Activated CD8-positive, alpha-beta memory T cell treated with anti-CD3 and anti-CD28 coated beads for 24 hours (primary cell): ENCODE results near the gene TMEM236.

ENCODE experiments used
- DNase-seq: peaks from one replicate; pipeline ENCODE4 v3.0.0-alpha.2; 2020

Gene TMEM236

GRCh38 chr10:17743437-17743836 is 8.6 kb upstream of the TMEM236 start:
- no peak for DNase-seq

DNA sequence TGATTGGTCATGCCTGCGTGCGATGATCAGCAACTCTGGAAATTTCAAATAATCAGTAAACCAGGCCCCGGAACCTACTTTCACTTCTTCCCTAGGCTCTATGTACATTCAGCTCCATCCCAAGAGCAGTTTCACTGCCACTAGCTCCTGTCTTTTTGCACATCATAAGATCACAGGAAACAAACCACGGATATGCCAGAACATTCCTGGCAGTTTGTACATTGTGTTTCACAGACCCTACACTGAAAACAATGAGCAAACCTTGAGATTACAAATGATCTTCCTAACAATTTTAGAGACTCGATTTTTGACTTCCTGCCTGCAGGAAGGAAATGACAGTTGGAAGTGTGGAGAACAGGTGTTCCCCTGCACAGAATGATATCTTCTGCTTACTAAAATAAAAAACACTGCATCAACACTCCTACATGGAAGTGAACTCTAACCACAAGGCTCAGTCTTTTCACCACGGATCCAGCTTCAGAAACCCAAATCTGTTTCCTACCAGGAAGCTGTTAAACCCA is 7.6 kb upstream of the TMEM236 start:
- DNase-seq = no peak

DNA sequence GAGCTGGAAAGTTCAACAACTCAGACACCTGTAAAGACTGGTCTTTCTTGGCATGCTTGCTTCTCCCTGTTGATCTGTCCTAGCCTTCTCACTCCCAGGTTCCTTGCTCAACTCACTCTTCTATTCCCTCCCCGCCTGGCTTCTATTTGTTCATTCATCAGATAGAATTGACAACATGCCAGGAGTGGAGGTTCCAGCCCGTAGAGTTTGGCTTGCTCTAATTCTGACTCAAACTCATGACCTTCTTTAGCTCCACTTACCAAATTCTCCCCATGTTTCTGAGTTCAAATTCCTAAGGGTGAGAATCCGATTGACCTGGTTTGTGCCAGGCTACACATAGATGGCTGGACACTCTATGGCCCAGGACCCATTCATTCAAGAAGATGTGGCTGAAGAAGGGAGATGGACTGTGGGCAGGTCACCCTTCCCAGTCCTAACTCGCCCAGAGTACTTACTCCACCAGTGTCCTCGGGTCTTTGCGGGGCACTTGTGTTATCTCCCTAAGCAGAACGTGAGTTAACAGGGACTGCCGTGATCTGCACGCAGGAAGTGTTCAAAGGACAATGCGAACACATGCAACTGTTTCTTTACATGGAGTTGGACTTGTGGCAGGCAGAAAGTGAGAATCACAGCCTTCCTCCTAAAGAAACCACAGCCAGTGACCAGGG is 4.0 kb upstream of the TMEM236 start:
- DNase-seq = no peak

DNA sequence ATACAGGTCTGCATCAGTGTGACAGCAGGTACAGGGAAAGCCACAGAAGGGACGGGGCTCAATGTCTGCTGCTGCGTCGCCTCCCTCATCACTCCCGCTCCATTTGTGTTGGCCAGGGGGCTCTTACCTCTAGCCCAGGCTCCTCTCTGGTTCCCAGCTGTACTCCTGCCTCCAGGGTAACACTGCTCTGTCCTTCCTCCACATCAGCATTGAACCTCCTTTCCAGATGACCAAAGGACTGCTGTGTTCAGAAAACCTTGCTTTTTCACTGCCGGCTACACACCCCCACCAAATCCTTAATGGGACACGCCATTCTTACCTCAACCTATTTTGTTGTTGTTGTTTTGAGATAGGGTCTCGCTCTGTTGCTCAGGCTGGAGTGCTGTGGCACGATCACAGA is 2.1 kb upstream of the TMEM236 start:
- no peak for DNase-seq

DNA sequence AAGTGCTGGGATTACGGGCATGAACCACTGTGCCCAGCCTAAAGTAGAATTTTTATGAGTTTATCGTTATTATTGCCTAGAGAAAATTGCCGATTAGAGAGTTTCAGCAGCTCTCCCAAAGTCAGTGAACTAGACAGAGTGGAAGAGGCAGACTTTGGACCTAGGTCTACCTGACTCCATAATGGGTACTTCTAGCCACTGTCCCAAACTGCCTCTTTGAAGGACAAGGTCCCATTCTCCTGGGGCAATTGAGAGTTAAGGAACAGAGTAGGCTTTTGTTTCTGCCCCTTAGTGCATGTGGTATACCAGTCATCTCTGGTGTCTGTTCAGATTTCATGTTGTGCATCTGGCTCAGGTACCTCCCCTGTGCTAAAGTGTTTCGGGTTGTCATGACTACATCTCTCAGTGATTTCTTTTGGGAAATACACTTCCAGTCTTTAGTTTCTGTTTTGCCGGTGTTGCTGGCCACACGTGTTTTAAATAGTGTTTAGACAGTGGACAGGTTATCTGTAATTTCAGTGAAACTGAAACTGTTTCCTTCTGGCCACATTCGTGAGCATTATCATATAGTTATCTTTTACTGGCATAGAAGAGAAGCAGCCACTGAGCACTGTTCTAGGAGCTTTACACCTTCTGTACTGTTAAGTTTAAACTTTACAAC is 4.7 kb downstream of the TMEM236 start:
- no peak for DNase-seq

- no peak for DNase-seq
These were observed 6.2 kb downstream of the TMEM236 start for GRCh38 chr10:17758200-17758599.

DNA sequence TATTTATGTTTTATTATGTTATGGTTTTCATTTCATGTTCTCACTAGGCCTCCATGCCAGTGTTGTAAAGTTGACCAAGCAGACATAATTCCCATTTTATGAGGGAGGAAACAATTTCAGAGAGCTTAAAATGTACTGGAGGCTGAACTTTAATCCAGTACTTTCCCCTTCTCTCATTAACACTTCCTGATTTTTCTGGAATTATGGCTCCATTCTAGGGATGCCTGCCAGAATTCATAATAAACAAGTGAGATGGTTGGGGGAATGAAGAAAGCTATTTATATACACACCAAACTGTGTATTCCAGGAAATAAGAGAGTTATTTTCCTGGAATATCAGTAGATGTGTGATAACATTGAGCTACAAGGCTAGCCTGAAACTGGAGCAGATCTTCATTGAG is 6.9 kb downstream of the TMEM236 start:
- DNase-seq = no peak

- no peak for DNase-seq
These were observed 12.1 kb downstream of the TMEM236 start for GRCh38 chr10:17764142-17764541.

DNA sequence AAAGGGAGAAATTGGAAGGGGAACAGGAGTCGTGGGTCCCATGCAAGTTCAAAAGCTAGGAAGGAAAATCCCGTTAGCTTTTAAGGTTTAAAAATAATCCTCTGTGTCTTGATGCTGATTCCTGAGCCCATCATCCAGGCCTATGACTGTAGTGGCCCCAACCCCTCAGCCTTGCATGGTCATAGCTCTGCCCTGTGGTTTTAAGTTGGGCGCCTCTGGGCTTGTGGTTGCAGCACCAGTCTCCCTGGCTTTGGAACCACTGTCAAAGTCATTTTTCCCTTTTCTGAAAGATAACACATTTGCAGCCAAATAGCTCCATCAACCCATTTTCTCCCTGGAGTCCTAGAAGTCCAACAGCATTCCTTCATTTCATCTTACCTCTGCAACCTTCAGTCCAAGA is 13.6 kb downstream of the TMEM236 start:
- DNase-seq = no peak

DNA sequence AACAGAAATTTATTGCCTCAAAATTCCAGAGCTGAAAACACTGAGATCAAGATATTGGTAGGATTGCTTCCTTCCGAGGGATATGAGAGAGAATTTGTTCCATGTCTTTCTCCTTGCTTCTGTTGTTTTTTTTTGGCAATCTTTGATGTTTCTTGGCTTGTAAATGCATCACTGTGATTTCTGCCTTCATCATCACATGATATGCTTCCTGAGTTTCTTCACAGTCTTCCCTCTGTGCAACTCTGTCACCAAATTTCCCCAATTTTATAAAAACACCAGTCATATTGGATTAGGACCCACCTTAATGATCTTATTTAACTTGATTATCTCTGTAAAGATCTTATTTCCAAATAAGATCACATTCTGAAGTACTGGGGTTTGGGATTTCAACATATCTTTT is 14.7 kb downstream of the TMEM236 start:
- no peak for DNase-seq

GRCh38 chr10:17768496-17768895 is 16.5 kb downstream of the TMEM236 start:
- DNase-seq = no peak

GRCh38 chr10:17768957-17769356 is 17.0 kb downstream of the TMEM236 start:
- no peak for DNase-seq

DNA sequence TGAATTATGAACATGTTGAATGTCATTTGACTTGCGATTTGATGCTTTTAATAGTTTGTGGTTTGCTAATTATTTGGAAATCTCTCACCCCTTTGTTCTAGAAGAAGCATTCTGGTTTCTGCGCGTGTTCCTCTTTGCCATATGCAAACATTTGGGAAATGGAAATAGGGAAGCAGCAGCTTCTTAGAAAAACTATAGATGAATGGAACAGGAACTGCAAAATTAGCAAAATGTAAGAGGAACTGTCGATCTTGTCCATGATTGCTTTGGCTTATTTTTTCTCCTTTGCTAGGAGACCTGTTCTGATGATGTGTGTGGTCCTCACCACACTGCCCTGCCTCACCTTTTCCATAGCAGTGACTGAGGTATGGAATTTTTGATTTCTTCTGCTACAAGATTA is 19.0 kb downstream of the TMEM236 start:
- DNase-seq = no peak

DNA sequence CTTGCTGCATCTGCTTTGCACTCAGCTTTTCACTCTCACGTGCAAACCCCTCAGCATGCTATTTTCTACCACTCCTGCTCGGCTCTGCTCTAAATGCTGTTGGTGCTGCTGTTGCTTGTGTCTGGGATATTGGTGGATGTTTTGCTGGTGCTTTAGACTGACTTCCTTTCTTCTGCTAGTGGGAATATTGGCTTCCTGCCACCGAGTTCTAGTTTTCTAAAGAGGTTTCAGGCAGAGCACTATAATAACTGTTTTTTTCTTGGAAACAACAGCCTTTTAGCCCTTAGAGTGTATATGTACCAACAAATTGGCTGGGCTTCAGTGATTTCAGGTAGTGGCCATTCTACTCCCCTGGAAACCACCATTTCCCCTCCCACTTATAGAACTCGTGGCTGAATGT is 27.8 kb downstream of the TMEM236 start:
- no peak for DNase-seq

GRCh38 chr10:17780727-17781126 is 28.7 kb downstream of the TMEM236 start:
- DNase-seq = no peak

GRCh38 chr10:17781856-17782255 is 29.9 kb downstream of the TMEM236 start:
- DNase-seq = no peak

GRCh38 chr10:17782921-17783665 is 31.1 kb downstream of the TMEM236 start:
- no peak for DNase-seq

DNA sequence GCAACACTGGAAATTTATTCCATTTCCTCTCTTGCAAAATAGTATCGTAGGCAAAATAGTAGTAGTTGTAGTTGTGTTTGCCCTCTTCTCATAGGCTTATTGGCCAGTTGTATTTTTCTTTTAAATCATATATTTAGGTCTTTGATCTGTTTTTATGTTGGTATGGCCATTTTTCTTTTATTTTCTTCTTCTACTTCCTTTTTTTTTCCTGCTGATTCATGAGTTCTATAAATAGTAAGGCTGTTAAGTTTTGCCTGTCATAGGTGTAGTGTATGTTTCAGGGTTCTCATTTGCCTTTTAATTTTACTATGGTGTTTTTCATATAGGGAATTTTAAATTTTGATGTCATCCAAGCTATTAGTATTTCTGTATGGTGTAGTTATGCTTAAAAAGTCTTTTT is 31.8 kb downstream of the TMEM236 start:
- DNase-seq = no peak

DNA sequence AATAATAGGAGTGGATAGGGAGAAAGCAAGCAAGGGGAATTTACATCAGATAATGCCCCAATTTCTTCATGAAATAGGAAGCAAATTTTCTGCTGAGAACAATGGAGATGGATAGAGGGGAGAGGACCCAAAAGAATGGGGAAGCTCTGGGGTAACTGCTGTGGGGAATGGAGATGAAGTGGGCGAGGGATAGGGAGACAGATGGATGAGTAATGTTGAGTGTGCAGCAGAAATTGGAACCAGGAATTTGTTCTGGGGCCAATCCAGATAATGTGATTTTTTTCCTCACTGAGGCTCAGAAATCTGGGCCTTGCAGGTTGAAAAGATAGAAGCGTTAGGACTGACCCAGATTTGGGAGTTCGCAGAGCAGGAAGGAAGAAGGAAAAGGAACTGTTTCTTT is 32.7 kb downstream of the TMEM236 start:
- no peak for DNase-seq

- no peak for DNase-seq
These were observed 33.4 kb downstream of the TMEM236 start for GRCh38 chr10:17785276-17785930.

DNA sequence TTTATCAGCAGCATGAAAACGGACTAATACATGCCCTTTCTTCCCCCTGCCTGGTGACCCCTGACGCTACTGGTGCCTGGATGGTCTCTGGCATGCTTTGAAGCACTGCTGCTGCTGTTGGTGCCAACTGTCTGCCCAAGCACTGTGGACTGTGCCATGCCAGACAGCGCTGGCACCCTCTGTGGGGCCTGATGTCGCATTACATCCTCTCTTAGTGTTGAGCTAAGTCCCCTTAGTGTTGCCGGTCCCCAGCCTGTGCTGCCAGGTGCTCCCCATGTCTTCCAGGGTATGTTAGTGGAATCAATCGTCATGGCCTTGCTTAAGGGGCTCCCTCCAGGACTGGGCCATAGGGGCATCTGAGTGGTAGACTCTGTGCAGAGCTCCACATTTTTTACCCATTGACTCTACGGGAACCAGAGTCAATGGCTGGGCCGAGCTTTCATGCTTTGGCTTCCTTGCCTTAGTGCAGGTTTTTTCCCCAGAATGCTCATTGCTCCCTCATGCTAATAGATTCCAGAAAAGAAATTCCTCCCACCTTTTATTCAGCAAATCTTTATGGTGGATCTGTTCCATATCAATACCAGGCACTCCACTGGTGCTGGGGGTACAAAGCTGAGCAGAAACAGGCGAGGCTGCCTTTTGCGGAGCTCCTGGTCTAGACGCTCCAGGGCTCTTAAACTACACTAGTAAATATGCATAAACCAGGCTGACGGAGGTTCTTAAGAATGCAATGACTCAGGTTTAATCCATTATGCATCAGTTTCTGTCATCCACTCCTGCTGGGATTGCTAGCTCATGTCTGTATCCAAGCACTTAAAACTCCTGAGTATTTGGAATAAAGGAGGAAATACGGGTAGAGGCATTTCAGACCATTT is 35.3 kb downstream of the TMEM236 start:
- no peak for DNase-seq

DNA sequence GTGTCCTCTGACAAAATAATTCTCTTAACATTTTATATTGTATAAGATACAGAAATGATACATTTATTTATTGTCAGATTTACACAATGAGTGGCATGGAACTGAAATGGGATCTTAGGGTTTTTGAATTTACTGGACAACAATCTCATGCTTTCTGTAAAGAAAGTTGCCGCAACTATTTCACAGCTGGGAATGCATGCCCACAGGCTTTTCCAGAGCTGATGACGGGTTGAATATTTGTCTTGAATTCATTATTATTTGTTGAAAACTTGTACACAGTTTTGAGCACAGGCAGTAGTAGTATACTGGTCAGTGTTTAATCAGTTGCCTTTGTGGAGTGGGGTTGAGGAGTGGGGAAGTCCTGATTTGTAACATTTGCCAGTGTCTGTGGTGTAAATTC is 36.6 kb downstream of the TMEM236 start:
- no peak for DNase-seq
